HG02678 (cell line): Measurements from ENCODE around the gene DTHD1.
A peak's percentile ranks its signal among the peaks of the same experiment; 100 is the strongest.

Experiments
- ATAC-seq: cut with Tn5 transposase; IDR thresholded peaks from one replicate; pipeline ENCODE4 v1.9.1; 2021; ENCODE audit warnings: mild to moderate bottlenecking, moderate library complexity; ENCODE audit not compliant: unreplicated experiment

Gene DTHD1

DNA sequence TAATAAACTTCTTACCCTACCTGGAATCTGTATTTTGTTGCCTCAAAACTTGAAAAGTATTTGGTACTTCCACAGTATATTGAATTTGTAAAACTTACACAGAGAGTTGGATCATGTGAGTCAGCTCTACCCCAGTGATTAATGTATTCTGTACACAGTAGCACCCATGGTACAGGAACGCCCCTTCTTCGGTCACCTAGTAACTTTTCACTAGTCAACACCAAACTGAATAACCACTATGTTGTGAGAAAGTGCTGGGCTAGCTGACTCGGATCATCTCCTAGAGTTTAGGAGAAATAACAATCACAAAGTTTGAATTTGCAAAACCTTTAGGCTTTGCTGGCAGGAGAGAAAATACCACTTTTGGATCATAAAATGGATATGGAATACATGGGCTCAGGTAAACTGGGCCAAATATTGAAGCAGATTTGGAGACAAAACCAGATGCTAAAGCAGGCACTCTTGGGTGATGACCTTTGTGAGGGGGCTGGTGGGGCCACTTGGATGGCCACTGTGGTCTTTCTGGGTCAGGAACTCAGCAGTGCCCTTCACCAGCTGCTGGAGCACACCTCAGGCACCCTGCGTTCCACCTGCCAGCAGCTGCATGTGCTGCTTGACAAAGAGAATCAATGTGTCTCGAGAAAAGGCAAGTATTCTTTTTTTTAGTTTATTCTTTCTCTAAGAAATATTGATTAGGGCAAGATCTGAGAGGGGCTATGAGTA, at the start of gene DTHD1:
Gene DTHD1 (plus strand): TSS at position 233 of the 723 bp plus-strand sequence. CDS start 143 bp downstream, at position 376.
- ATAC-seq: no peak

DNA sequence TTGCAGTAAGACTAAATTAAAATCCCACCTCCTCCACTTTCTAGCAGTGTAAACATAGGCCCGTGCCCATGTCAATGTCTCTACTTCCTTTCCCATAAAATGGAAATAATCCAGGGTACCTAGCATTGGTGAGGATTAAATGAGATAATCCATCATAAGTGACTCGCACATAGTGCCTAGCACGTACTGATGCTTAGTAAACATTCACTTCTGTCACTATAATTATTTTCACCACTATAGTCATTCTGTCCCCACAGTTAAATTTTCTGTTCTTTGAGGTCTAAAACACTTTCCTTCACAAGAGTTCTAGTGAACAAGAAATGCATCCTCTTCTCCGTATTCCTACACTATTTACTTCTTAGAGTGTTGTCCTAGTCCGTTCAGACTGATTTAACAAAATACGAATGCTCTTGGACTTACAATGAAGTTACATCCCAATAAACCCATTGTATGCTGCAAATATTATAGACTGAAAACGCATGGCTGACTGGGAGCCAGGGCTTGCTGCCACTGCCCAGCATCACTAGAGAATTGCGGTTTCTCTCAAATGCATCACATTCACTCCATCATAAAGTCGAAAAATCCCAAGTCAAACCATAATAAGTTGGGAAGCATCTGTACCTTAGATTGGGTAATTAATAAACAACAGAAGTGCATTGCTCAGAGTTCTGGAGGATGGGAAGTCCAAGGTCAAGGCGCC, 47.7 kb upstream of the DTHD1 start:
- no peak for ATAC-seq

DNA sequence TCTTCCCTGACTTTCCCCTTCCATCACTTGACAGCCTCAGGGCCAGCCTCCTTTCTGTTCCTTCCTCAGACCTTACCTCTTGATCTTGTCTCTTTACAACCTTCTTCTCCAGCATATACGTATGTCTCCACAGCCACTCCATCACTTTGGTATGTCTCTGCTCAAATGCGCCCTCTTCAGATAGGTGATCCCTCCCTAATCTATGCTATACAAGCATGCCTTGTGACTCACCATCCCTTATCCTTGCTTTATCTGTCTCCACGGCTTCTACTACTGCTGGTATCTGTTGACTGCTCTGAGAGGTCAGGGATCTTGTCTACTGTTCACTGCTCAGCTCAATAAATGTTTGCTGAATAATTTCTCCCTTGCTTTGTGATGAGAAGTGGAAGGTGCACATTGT, 46.1 kb upstream of the DTHD1 start:
- ATAC-seq: no peak

DNA sequence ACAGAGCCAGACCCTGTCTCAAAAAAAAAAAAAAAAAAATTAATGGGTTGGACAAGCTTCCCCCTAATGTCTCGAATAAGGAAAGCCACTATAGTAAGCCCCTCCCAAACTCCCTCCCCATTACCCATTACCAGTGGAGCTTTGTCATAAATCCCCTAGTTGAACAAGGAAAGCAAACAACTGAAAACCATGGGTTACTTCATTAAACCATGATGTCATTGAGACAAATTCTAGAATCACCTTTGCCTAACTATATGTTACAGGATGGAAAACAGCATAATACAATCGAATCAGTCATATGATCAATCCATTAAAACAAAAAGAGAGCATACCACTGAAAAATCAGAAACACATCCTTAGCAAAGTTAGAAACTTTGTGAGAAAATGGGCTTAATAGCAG, 45.3 kb upstream of the DTHD1 start:
- no peak for ATAC-seq

GRCh38 chr4:36237366-36238313, 43.8 kb upstream of the DTHD1 start:
- ATAC-seq: no peak

DNA sequence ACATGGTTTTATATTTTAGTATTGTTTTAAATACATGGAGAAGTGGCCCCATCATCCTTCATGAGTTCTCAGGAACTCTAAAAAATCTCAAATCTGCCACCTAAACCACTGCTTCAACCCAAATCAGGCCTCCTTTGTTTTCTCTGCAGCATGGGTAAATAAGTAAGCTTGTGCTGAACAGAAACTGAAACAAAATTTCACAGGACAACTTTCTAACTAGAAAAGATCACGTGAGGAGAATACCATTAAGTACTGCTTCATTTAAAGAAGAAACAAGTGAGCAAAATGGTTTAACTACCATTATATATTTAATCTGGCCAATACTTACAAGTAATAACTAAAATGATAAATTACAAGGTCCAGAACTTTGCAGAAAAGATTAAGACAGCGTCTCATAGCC, 39.6 kb upstream of the DTHD1 start:
- peak; percentile 54 for ATAC-seq

GRCh38 chr4:36242629-36243354, 38.6 kb upstream of the DTHD1 start:
- no peak for ATAC-seq

- peak; percentile 33 for ATAC-seq
These were observed 37.8 kb upstream of the DTHD1 start for GRCh38 chr4:36243355-36244256.

DNA sequence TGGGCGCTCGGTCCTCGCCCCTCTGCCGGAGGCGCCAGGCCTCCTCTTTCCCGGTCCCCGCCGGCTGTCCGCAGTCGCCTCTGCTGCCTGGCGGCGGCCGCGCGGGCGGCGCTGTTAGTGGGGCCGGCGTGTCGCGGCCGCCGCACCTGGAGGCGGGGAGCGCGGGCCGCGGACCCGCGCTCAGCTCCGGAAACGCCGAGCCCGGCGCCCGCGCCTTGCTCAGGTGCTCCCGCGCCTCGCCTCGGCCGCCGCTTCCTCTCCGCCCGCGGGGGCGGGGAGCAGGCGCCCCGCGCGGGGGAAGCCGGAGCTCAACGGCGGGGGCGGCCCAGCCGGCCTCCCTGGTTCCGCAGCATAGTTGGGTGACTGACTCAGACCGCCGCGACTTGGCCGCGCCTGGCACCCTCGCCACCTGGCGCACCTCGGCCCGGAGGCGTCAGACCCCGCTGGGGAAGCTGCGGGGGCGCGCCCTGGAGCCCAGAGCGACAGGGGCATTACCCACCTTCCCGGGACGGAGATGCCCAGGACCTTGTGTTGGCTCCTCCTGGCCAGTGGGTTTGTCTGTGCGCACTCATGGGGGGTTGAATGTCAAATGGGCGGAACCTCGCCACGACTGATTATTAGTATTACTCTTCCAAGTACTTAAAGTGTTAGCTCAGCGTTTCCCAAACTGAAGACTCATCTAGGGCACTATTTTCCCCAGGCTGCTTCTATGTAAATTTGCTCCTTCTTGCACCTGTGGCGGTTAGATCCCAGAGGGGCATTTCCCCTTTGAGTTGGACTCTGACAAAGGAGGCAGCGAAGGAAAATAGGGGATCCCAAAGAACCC, 36.9 kb upstream of the DTHD1 start, which contains the start of gene ARAP2:
Gene ARAP2 (minus strand): TSS at position 258 of the 826 bp plus-strand sequence. CDS start 15,028 bp downstream, outside the sequence.
- peak; percentile 62 for ATAC-seq

DNA sequence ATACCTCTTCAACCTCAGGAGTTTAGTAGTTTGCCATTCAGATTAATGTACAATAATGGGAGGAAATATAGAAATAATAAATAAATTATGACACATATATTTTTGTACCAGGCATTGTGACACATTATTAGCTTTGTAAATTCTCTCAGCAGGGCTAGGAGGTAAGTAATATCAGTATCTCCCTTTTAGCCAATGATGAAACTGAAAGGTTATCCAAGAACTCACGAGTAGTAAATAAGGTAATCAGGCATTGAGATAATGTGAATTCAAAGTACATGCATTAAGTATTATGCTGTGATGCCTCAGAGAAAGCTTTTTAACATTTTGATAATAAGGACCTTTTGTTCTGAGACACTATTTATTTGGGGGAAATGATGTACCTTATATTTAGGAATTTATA, 31.8 kb upstream of the DTHD1 start:
- no peak for ATAC-seq

DNA sequence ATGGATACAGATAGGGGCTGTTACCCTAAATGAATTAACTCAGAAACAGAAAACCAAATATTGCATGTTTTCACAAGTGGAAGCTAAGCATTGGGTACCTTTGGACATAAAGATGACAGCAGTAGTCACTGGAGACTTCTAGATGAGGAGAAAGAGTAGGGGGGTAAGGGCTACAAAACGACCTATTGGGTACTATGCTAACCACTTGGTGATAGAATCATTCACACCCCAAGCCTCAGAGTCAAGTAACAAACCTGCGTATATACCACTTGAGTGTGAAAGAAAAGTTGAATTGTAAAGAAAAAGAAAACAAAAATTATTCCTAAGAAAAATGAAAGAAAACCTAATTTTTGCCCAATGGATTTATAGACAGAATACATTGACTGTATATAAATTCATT, 29.4 kb upstream of the DTHD1 start:
- no peak for ATAC-seq

- no peak for ATAC-seq
These were observed 27.0 kb upstream of the DTHD1 start for GRCh38 chr4:36254371-36254770.

GRCh38 chr4:36255577-36255976, 25.8 kb upstream of the DTHD1 start:
- peak; percentile 86 for ATAC-seq

GRCh38 chr4:36256398-36256891, 25.0 kb upstream of the DTHD1 start:
- peak; percentile 59 for ATAC-seq

DNA sequence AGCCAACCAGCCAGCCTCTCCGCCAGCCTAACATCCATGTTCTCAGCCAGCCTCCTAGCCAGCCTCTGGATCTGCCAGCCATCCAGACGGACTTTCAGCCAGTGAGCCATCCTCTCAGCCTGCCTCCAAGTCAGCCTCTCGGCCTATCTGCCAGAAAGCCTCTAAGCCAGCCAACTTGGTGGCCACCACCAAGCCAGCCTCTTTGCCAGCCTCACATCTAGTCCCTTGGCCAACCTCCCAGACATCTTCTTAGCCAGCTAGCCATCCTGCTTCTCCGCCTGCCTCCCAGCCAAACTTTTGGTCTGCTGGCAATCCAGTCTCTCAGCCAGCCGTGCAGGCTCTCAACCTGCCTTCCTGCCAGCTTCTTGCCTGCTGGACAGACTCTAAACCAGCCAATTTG, 20.7 kb upstream of the DTHD1 start:
- no peak for ATAC-seq

- no peak for ATAC-seq
These were observed 17.1 kb upstream of the DTHD1 start for GRCh38 chr4:36264207-36264826.

DNA sequence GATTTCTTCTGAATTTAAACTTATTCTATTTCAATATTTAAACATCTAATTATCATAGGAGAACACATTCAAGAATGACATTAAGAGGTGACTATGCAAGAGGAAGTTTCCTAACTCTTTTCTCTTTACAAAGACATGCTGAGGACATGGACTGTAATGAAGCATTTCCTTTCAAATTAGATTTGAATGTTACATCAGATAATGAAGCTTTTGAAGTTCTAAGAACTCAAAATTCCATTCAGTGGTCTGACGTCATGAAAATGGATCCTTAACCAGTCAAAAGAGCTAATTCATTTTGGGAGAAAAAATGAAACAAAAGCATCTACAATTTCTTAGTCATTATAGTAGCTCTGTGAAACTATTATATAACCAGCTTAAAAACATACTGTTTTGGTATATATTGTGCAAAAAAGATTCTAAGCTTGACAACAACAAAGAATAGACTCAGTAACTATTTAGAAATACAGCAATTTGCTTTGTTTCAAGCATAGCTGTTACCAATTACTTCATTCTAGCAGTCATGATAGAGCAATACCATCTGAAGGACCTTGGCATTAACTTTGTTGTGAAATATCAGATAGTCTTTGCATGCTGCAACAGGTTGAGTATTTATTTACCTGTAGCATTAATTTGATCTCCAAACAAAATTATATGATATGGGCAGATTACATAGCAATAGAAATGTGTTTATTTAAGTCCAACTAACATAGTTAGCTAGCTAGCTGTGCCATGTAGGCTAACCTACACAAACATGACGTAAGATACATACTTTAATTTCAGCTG, 13.7 kb upstream of the DTHD1 start:
- no peak for ATAC-seq
